ENCODE data around the gene SVIL.

The SVIL gene

DNA sequence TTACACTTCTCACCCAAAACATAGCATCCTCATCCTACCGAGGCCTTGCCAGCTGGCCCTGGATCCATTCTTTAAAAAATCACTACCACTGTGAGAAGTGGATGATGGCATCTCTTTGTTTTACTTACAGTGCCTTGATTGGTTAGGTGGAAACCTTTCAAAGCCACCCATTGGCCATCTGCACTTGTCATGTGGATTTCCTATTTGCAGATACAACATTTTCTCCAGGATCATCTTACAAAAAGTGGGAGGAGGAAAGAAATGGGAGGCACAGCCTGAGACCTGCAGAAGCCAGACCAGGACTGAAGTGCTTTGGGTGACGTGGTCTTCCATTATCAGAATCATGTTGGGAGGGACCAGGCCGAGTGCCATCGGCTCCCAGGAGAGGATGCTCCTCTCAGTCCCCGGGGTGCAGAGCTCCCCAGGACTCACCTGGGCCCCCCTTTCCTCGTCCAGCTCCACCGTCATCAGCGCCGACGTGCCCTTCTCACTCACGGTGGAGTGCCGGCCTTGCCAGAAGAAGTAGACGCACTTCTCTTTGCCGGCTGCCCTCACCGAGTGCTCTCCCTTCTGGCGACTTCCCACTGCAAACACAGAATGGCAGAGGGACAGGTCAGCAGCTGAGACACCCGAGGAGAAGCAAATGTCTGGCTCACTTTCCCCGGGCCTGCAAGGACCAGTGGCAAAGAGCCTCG, 161.2 kb downstream of the SVIL start:
- peaks cover 4% of the 10 kb centered on the region for H3K9me3 ChIP-seq
- H3K27me3 ChIP-seq = no peaks in the 10 kb centered on the region
- H3K4me1 ChIP-seq (ENCODE audit: control insufficient read depth in 1 of 2, insufficient read depth in 1 of 2, low read depth in 1 of 2, low read length in 1 of 2) = no peaks in the 10 kb centered on the region
- no peak overlapping the region for H3K27ac ChIP-seq
- H3K36me3 ChIP-seq = peaks cover 100% of the 10 kb centered on the region
- TF ChIP-seq, protein P1, sequence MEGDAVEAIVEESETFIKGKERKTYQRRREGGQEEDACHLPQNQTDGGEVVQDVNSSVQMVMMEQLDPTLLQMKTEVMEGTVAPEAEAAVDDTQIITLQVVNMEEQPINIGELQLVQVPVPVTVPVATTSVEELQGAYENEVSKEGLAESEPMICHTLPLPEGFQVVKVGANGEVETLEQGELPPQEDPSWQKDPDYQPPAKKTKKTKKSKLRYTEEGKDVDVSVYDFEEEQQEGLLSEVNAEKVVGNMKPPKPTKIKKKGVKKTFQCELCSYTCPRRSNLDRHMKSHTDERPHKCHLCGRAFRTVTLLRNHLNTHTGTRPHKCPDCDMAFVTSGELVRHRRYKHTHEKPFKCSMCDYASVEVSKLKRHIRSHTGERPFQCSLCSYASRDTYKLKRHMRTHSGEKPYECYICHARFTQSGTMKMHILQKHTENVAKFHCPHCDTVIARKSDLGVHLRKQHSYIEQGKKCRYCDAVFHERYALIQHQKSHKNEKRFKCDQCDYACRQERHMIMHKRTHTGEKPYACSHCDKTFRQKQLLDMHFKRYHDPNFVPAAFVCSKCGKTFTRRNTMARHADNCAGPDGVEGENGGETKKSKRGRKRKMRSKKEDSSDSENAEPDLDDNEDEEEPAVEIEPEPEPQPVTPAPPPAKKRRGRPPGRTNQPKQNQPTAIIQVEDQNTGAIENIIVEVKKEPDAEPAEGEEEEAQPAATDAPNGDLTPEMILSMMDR (IDR thresholded peaks at IDR 0.05) = no peak
- no peak overlapping the region for H3K4me3 ChIP-seq (ENCODE audit: low read depth in 1 of 2, low read length in 1 of 2)

DNA sequence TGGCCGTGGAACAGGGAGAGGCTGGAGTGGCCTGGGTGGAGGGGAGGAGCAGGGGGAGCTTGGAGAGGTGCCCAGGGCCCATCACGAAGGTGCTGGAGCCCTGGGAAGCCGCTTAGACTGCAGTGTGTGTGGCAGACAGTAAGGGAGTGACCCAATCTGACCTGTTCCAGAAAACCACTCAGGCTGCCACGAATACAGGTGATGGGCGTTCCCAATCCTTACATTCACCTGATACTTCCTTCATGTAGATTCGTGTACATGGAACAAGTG, 161.7 kb downstream of the SVIL start:
- Histone ChIP-seq H3K27ac (no peak overlapping the region), H3K36me3 (peaks cover 100% of the 10 kb centered on the region)

DNA sequence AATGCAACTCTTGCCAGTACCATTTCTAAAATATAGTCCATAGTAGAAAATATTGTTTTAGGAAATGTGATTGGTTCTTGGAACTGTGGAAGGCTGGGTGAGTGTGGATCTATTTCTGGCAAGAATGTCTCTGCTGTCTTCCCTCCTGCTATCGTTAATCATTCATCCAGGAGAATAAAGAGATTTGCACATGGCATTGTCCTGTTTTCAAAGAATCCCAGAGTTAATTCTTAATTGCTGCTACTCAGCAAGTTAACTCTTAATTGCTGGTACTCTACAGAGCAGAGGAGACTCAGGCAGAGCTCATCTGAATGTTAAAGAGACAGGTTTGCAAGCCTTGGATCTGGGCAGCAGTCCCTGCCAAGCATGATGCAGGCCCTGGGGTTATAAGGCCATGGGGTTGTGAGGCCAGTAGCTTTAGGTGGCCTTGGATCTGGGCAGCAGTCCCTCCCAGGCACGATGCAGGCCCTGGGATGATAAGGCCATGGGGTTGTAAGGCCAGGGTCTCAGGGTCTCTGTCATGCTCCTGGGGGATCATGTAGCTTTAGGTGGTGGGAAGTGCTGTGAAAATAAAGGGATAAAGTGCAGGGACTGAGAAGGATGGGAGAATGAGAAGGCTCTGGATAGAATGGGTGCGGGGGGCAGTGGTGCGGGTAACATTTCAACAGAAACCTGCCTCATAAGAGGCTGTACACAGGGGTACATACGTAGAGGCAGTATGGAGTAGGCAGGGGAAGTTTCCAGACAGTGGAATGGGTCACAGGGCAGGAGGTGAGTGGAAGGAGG, 162.3 kb downstream of the SVIL start:
- Histone ChIP-seq H3K9me3 (peaks cover 4% of the 10 kb centered on the region), H3K4me1 (ENCODE audit: control insufficient read depth in 1 of 2, insufficient read depth in 1 of 2, low read depth in 1 of 2, low read length in 1 of 2) (no peaks in the 10 kb centered on the region), H3K27ac (no peak overlapping the region), H3K4me3 (ENCODE audit: low read depth in 1 of 2, low read length in 1 of 2) (no peak overlapping the region), H3K27me3 (no peaks in the 10 kb centered on the region), H3K36me3 (peaks cover 100% of the 10 kb centered on the region)
- TF ChIP-seq, protein P1 (IDR thresholded peaks at IDR 0.05) = no peak

More for the DNA sequence above, 161.7 kb downstream of the SVIL start:
- Histone ChIP-seq H3K27me3 (no peaks in the 10 kb centered on the region), H3K4me1 (ENCODE audit: control insufficient read depth in 1 of 2, insufficient read depth in 1 of 2, low read depth in 1 of 2, low read length in 1 of 2) (no peaks in the 10 kb centered on the region), H3K9me3 (peaks cover 4% of the 10 kb centered on the region), H3K4me3 (ENCODE audit: low read depth in 1 of 2, low read length in 1 of 2) (no peak overlapping the region)
- TF ChIP-seq, protein P1 (IDR thresholded peaks at IDR 0.05) = no peak

DNA sequence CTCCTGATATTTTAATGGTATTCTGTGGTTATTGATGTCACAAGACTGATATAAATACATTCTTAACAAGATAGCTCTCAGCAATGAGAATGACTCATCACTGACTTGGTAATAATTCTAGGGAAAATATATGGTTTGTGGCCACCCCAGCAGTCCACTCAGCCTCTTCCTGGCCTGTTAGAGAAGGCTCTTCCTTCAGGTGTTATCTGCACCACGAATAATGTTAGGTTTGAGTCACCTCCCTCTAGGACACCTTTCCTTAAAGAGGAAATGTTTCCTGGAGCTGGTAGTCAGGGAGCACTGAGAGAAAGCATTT, 163.3 kb downstream of the SVIL start:
- Histone ChIP-seq H3K27ac (no peak overlapping the region), H3K9me3 (peaks cover 4% of the 10 kb centered on the region), H3K36me3 (peaks cover 100% of the 10 kb centered on the region), H3K27me3 (no peaks in the 10 kb centered on the region), H3K4me1 (ENCODE audit: control insufficient read depth in 1 of 2, insufficient read depth in 1 of 2, low read depth in 1 of 2, low read length in 1 of 2) (no peaks in the 10 kb centered on the region), H3K4me3 (ENCODE audit: low read depth in 1 of 2, low read length in 1 of 2) (no peak overlapping the region)
- TF ChIP-seq, protein P1 (IDR thresholded peaks at IDR 0.05) = no peak

DNA sequence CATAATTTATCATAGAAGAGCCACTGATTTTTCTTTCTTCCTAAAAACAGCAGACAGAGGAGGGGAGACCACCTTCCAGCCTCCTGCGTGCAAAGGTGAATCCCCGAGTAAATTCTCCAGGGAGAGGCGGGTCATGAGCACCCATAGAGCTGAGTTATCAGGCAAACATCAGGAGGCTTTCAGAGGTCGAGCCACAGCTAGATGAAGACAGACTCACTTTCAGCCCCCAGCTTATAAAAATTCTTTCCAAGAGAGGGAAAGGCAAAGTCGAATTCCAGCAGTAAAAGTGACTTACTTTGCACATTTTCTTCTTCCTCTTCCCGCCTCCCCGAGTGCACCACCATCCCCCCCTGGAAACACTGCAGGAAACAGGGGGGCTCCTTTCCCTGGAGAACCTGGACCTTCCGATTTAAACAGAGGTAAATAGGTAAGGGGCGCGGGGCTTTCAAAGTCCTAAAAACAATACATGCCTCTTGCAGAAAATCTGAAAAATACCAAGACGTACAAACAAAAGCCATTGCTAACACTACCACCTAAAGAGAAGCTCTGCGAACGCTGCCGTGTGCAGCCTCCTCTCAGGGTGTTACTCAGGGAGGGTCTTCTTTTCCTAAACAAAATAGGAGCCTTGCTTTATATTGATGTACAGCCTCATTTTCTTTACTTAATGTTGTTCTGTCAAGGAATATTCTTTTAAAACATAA, 163.8 kb downstream of the SVIL start:
- peaks cover 100% of the 10 kb centered on the region for H3K36me3 ChIP-seq
- H3K4me3 ChIP-seq (ENCODE audit: low read depth in 1 of 2, low read length in 1 of 2) = no peak overlapping the region
- no peaks in the 10 kb centered on the region for H3K4me1 ChIP-seq (ENCODE audit: control insufficient read depth in 1 of 2, insufficient read depth in 1 of 2, low read depth in 1 of 2, low read length in 1 of 2)
- no peak overlapping the region for H3K27ac ChIP-seq
- H3K9me3 ChIP-seq = peaks cover 4% of the 10 kb centered on the region
- no peaks in the 10 kb centered on the region for H3K27me3 ChIP-seq
- TF ChIP-seq, protein P1 (IDR thresholded peaks at IDR 0.05) = no peak
